Activated T-cell treated with anti-CD3 and anti-CD28 coated beads for 1 hour (primary cell): ENCODE measurements around the gene PPDPF.
"Not testable (repeated sequence)": the region's sequence is repeated elsewhere in the genome, so short reads cannot be mapped to it uniquely, and the experiment has no call there.

ENCODE experiments used
- DNase-seq: peaks from one replicate; pipeline ENCODE4 v3.0.0-alpha.2; 2020; ENCODE audit warnings: low read depth

The PPDPF gene

GRCh38 chr20:63565021-63565698 is 44.6 kb downstream of the PPDPF start:
- DNase-seq = no peak

DNA sequence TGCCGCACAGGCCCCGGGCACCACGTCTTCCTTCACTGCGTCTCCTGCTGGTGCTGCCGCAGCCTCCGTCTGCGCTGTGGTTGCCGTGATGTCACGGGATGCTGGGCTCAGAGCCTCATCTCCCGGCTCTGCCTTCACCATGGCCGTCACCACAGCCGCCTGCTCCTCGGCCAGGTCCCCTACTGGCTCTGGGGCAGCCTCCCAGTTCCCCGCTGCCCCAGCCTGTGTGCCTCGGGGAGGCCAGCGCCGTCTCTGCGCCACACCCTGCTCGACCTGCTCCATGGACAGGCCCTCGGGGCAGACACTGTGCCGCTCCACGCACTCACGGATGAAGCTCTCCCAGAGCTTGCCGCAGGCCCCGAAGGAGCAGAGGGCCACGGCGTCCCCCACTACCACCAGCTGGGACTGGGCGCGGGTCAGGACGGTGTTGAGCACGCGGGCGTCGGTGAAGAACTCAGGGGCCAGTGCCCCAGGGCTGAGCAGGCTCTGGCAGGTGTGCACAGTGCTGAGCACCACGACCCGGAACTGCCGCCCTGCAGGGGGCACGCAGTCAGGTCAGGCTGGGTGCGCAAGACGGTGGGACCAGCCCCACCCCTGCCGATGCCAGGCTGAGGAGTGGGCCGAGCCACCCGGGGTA is 45.3 kb downstream of the PPDPF start:
- no peak for DNase-seq

GRCh38 chr20:63566395-63567135 is 46.0 kb downstream of the PPDPF start:
- no peak for DNase-seq

- no peak for DNase-seq
These were observed 46.5 kb downstream of the PPDPF start for GRCh38 chr20:63567136-63567385.

DNA sequence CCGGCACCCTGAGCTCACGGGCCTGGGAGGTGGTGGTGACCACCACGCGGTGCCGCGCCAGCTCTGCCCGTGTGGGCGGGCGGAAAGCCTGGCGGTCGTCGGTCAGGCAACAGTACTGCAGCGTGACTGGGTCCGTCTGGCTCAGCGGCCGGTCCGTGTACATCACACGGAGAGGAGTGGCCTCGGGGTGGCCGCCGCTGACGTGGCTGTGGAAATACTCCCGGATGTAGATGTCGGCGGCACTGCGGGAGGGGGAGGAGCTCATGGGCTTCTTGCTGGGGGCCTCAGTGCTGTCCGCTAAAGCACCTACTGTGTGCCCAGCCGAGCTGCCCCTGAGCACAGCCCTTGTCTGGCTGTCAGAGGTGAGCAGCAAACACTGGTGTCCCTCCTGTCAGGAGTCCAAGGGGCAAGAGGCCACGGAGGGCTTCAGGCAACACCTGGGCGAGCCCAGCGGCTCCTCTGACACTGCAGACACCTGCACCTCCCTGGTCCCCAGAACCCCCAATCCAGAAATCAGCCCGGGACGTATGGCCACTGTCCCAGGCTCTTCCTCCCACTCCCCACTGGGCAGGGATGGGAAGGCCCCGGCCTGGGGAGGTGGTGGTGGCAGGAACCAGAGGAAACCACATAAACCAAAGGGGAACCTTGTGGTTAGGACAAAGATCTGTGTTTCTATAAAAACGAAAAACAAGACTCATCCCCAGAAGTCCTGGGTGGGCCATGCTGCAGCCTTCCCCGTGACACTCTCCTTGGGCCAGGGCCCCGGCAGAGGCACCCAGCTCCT is 47.0 kb downstream of the PPDPF start:
- no peak for DNase-seq

DNA sequence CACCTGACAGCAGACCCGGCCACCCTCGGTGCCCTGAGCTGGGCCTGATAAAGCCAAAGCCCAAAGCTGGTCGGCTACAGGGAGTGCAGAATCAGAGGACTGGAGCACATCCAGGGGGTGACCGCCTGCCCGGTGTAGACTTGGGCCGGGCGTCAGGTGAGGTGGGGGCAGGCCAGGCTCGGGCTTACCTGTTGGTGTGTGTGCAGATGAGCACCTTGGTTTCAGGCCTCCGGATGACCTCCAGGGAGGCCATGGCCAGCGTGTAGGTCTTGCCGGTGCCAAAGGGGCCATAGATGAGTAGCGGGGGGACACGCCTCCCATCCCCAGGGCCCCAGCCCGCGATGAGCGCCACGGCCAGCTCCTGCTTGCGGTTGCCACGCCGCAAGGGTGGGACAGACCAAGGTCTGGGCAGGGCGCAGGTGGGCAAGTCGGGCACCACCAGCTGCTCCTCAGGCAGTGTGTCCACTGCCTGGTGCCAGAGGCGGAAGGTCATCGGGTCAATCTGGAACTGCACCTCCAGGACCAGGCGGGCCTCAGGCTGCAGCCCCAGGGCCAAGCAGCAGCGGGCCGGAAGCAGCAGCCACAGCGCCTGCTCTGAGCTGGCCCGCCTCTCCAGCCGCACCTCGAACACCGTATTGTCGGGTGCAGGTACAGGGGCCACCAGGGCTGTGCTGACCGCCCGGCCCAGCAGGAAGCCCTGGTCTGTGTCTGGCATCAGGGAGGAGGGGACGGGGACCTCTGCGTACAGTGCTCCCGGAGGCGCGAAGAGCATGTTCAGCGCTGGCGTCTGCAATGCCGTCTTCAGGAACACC is 47.8 kb downstream of the PPDPF start:
- DNase-seq = no peak

GRCh38 chr20:63568986-63569949 is 48.7 kb downstream of the PPDPF start:
- DNase-seq = no peak

- no peak for DNase-seq
These were observed 49.9 kb downstream of the PPDPF start for GRCh38 chr20:63570281-63571086.

DNA sequence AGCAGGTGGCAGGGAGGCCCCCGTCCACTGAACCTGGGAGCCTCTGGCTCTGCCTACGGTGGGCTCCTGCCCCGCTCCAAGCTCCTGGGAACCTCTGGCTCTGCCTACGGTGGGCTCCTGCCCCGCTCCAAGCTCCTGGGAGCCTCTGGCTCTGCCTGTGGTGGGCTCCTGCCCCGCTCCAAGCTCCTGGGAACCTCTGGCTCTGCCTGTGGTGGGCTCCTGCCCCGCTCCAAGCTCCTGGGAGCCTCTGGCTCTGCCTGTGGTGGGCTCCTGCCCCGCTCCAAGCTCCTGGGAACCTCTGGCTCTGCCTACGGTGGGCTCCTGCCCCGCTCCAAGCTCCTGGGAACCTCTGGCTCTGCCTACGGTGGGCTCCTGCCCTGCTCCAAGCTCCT is 50.5 kb downstream of the PPDPF start:
- not testable (repeated sequence) for DNase-seq
